ENCODE data around the gene RUNDC1.

DNA sequence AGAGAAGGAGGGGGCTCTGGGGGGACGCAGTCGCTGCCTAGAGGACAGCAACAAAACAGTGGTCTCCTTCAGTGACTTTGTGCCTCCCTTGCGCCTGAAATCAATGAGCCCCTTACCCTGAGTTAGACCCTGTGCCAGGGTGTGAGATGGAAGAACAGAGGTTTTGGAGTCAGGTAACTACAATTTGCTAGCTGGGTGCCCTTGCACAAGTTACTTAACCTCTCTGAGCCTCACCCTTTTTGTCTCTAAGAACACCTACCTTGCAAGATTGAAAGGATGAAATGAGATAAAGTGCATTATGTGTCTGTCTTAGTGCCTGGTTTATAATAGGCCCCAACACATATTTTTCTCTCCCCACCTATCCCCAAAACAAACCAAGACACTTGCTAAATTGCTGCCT lies 54.5 kb downstream of the RUNDC1 start:
- TF ChIP-seq EZH2phosphoT487 (IDR thresholded peaks at IDR 0.05; ENCODE audit: borderline replicate concordance) = no peak
- no peak for TF ChIP-seq CTCF (conservative IDR thresholded peaks at IDR 0.05; ENCODE audit: low read length)

All from Loucy (cell line).